ENCODE results near the gene MBD4.
"Not testable (repeated sequence)": the region's sequence is repeated elsewhere in the genome, so short reads cannot be mapped to it uniquely, and the experiment has no call there.

MBD4 gene

GRCh38 chr3:129432671-129433070 lies 7.1 kb downstream of the MBD4 start:
- no peak for DNase-seq (ENCODE audit: low read depth in 3 of 3, low spot score in 1 of 3)

DNA sequence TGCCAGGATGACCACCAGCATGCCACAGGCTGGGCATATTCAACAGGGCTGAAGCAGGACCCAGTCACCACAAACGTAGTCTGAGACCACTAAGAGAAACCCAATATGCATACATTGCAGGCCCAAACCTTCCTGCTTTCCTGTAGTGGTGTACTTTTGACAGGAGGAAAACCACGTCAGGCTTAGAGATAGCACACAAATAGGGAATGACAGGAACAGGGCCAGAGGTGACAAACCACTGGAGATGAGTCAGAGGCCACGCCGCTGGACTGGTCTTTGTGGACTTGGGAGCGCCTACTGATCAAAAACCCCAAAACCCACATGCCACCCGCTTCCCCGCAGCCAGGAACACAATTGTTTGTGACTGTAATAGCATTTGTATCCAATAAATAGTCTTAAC lies 7.7 kb downstream of the MBD4 start:
- DNase-seq (ENCODE audit: low read depth in 3 of 3, low spot score in 1 of 3): no peak

DNA sequence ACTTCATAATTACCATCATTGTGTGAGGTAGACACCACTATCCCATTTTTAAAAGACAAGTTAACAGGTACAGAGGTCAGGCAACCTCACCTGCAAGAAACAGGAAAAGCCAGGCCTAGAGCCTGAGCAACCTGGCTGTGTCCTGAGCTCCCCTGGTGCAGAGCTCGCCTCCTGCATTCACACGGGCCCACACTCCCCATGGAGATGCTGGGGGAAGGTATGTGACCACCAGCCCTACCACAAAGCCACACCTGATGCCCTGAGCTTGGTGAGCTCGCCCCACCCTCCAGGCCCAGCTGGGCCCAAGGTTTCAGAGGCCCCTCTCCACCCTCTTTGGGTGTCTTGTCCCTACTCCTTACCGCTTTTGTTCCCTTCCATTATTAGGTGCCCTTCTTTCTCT lies 10.1 kb downstream of the MBD4 start:
- DNase-seq (ENCODE audit: low read depth in 3 of 3, low spot score in 1 of 3): no peak

DNA sequence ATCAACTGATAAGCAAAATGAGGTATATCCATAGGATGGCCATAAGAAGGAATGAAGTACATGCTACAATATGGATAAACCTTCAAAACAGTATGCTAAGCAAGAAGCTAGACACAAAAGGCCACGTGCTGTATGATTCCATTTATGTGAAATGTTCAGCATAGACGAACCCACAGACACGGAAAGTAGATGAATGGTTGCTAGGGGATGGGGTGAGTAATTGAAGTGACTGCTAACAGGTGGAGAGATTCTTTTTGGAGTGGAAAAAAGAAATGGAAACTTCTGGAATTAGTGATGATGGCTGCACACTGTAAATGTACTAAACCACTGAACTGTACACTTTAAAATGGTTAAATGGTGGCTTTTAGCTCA lies 10.7 kb downstream of the MBD4 start:
- DNase-seq (ENCODE audit: low read depth in 3 of 3, low spot score in 1 of 3): no peak

- DNase-seq (ENCODE audit: low read depth in 3 of 3, low spot score in 1 of 3): peak; percentile 56 to 81 (median 77)
Observed at GRCh38 chr3:129428376-129429079, 11.2 kb downstream of the MBD4 start, which contains the start of gene EFCAB12. TSS of gene EFCAB12 (minus strand) at chr3:129428636. CDS start at chr3:129428488, 148 bp downstream.

GRCh38 chr3:129428007-129428375 lies 11.8 kb downstream of the MBD4 start:
- DNase-seq (ENCODE audit: low read depth in 3 of 3, low spot score in 1 of 3): no peak

DNA sequence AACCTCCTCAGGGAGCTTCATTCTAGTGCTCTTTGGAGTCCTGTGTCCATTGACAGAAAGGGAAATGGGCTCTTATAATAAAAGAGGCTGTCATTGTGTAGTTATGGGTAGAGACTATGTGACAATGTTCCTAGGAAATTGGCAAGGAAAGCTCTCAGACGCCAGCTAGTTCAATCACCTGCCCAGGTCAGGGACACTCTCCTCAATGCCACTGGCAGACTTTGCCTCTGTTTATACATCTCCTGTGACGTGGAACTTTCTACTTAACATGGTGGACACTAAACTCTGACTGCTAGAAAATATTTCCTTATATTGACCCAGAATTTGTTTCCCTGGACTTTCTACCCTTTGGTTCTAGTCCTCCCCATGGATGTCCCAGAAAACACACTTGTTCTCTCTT lies 14.1 kb downstream of the MBD4 start:
- DNase-seq (ENCODE audit: low read depth in 3 of 3, low spot score in 1 of 3): no peak

DNA sequence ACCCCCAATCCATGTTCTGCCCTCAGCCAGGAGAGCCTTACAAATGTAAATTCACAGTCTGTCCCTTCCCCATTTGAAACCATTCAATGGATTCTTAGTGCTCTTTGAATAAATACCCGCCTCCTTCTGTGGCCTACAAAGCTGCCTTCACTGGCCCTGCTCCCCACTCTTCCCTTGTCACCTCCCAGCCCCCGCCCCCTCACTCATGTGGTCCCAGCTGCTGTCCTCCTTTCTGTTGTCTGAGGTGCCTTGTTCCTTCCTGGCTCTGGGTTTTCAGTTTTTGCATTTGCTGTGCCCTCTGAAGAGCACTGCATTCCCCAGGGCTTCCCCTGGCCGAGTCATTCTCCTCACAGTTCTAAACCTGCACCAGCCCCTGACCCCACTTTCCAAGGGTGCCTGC lies 14.5 kb downstream of the MBD4 start:
- no peak for DNase-seq (ENCODE audit: low read depth in 3 of 3, low spot score in 1 of 3)

DNA sequence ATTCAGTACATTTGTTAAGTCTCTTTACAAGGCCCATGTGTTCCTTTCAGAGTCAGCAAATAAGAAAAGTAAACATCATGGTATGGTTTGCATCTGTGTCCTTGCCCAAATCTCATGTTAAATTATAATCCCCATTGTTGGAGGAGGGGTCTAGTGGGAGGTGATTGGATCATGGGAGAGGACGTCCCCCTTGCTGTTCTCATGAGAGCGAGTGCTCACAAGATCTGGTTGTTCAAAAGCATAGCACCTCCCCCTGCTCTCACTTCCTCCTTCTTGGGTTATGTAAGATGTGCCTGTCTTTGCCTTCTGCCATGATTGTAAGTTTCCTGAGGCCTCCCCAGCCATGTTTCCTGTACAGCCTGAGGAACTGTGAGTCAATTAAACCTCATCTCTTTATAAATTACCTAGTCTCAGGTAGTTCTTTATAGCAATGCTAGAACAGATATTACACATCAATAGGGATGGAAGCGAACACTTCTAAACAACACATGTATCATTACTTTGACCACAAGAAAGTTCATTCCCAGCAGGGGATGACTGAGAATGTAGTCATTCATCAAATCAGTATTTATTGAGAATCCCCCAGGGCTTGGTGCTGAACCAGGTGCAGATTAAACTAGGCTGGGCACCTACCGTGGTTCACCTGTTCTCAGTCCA lies 15.4 kb downstream of the MBD4 start:
- no peak for DNase-seq (ENCODE audit: low read depth in 3 of 3, low spot score in 1 of 3)

DNA sequence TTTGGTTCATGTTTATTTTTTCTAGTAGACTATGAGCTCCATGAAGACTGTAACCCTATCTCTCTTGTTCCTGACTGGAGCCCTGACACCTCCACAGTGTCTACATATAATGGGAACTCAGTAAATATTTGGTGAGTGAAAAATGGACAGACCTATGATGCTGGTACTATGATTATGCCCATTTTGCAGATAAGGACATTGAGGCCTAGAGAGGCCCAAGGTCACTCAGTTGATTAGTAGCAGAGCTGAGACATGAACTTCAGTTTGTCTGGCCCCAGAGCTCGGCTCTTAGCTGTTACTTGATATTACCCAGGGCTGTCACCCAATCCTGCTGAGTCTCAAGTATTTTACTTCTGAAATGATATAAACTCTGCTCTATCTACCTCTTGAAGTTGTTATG lies 16.9 kb downstream of the MBD4 start:
- DNase-seq (ENCODE audit: low read depth in 3 of 3, low spot score in 1 of 3): no peak

- no peak for DNase-seq (ENCODE audit: low read depth in 3 of 3, low spot score in 1 of 3)
Observed at GRCh38 chr3:129421988-129422745, 17.6 kb downstream of the MBD4 start.

GRCh38 chr3:129421236-129421883 lies 18.4 kb downstream of the MBD4 start:
- no peak for DNase-seq (ENCODE audit: low read depth in 3 of 3, low spot score in 1 of 3)

DNA sequence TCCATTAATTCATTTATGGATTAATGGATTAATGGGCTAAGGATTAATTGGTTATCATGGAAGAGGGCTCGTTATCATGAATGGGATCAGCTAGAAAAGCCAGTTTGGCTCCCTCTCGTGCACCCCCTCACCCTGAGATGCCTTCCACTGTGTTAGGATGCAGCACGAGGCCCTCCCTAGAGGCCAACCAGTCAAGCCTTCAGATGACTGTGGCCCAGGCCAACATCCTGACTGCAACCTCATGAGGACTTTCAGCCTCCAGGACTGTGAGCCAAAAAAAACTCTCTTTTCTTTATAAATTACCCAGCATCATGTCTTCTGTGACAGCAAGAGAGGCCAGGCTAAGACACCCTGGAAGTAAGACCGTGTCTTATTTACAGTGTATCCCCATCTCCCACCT lies 20.3 kb downstream of the MBD4 start:
- DNase-seq (ENCODE audit: low read depth in 3 of 3, low spot score in 1 of 3): no peak

DNA sequence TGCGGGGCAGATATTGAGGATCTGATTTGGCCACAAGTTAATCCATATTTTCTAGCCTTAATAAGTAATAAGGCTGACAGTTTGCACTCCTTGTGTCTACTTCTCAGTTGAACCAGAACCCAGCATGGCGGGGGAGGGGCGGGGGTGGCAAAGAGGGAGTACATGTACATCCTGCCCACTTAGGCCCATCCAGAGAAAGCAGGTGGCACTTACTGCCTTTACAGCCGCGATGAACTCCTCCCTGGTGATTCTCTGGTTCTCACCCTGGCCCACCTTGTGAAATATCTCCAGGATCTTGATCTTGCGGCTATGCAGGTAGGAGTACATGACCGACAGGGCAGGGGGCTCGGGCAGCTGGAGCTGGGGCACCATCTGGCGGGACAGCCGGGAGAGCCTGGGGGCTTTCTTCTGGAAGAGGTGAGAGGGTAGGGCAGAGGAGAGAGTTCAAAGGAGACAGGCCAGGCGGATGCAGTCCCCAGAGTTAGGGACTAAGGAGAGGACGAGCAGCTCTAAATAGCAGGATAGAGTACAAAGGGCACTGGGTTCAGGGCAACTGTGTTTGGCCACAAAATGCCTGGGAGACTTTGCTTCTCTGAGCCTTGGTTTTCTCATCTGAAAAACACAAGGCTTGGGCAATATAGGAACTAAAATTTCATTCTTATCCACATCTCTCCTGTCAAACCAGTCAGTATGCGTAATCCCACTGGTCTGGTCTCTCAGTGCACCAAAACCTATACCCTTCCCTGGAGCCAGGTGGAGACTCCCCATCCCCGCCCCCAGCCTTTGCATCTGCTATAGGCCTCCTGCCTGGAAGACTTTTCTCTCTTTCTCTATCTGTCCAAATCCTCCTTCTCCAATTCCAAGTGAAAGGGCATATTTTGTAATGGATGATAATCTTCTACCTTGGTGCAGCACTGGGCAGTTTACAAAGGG lies 21.4 kb downstream of the MBD4 start:
- DNase-seq (ENCODE audit: low read depth in 3 of 3, low spot score in 1 of 3): no peak

GRCh38 chr3:129417326-129417725 lies 22.4 kb downstream of the MBD4 start:
- DNase-seq (ENCODE audit: low read depth in 3 of 3, low spot score in 1 of 3): no peak

- no peak for DNase-seq (ENCODE audit: low read depth in 3 of 3, low spot score in 1 of 3)
Observed at GRCh38 chr3:129416415-129416814, 23.3 kb downstream of the MBD4 start.

DNA sequence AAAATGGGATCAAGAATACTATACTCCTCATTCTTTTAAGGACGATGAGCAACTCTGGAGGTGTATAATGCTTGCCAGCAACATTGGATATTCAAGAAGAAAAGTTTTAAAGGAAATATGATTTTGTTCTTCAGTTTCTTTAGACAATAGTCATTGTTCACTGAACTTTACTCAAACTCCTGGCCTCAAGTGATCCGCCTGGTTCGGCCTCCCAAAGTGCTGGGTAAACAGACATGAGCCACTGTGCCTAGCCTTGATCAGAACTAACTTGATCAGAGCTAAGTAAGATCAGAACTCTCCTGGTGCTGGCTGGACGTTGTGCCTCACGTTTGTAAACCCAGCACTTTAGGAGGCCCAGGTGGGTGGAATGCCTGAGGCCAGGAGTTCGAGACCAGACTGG lies 23.9 kb downstream of the MBD4 start:
- no peak for DNase-seq (ENCODE audit: low read depth in 3 of 3, low spot score in 1 of 3)

DNA sequence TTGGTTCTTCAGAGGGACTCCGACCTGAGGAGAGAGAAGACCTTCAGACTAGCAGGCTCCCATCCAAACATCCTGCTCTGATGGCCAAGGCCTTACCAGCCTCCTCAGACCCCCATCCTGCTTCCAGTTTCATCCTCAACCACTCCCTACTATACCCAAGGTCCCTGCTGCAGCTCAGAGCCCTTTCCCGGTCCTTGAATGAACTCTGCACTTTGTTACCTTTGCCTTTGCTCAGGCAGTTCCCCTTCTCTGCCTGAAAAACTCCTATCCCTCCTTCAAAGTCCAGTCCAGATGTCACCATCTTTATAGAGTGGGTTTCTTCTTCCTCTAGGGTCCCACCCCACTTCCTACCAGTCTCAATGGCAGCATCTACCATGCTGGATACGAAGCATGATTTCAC lies 24.4 kb downstream of the MBD4 start:
- no peak for DNase-seq (ENCODE audit: low read depth in 3 of 3, low spot score in 1 of 3)

DNA sequence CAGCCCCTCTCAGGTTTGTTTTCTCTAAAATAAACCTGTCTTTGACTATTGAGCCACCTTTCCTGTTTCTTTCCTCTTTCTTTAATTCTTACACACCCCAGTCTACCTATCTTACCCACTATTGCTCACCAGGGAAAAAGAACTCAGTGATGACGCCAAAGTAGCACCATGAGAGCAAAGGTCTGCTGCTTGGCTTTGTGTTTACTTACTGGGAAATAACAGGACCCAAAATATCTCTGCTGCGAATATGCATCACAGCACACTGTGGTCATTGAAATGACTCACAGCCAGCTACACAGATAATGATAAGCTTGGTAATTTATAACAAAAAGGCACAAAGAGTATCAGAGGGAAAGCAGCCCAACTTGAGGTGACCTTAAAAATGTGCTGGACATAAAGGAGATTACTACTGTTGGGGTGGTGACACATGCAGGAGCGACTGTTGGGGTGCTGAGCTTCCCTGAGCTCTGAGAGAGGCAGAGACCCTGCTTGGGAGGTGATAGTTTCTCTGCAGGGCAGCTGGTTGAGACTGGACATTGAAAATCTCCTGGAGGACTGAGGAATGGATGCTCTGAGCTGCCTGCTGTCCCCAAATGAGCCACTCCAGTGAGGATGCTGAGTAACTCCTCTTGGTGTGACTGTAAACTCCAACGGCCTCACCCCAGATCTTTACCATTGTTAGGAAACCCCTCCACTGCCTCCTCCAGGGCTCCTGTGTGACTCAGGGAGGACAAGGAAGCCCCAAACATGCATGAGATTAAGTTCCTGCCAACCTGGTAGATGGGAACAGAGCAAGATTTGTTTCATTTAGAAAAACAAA lies 25.9 kb downstream of the MBD4 start:
- no peak for DNase-seq (ENCODE audit: low read depth in 3 of 3, low spot score in 1 of 3)

- DNase-seq (ENCODE audit: low read depth in 3 of 3, low spot score in 1 of 3): not testable (repeated sequence)
Observed at GRCh38 chr3:129413238-129413637, 26.5 kb downstream of the MBD4 start.
